ENCODE results near the gene SNAP29.
"Not testable (repeated sequence)": the region's sequence is repeated elsewhere in the genome, so short reads cannot be mapped to it uniquely, and the experiment has no call there.

SNAP29 gene

DNA sequence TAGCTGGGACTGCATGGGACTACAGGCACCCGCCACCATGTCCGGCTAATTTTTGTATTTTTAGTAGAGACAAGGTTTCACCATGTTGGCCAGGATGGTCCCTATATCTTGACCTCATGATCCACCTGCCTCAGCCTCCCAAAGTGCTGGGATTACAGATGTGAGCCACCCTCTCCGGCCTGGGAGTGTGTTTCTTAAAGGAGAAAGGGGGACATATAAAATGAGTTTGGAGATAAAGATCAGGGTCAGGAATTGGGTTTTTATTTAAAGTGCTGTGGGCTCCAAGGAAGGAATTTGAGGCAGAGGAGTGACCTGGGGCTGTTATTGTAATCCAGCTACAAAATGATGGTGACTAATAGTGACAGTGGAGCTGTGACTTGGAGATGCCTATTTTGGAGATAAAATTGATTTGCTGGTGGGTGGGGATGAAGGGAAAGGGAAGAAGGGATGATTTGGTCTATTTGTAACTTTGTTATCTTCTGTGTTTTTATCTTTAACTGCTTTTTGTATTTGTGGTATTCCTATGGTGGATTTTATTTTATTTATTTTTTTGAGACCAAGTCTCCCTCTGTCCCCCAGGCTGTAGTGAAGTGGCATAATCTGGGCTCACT is 63.4 kb downstream of the SNAP29 start:
- no peak overlapping the region for H3K4me3 ChIP-seq (ENCODE audit: low read depth, low read length)
- no peak for TF ChIP-seq CTCF (IDR thresholded peaks at IDR 0.05; ENCODE audit: insufficient read depth, low read depth, low read length, missing control alignments)
- no peak for DNase-seq (ENCODE audit: low read depth)

DNA sequence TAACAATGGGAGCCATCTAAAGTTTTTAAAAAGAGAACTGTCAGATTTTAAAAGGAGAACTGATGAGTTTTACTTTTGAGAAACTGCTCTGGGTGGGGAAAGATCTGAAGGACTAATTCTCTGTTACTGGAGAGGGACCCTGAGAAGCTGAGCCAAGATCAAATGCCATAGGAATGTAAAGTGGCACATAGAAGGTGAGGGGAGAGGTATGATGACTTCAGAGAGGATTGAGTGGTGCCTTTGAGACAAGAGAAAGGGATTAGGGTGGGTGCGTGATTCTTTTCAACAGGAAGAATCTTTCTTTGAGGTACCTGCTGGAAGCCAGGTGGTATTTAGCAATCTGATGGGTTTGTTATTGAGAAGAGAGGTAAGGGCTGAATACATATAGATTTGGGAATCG is 67.4 kb downstream of the SNAP29 start:
- DNase-seq (ENCODE audit: low read depth): no peak
- no peak overlapping the region for H3K4me3 ChIP-seq (ENCODE audit: low read depth, low read length)
- TF ChIP-seq CTCF (IDR thresholded peaks at IDR 0.05; ENCODE audit: insufficient read depth, low read depth, low read length, missing control alignments): no peak

- no peak for DNase-seq (ENCODE audit: low read depth)
- no peak overlapping the region for H3K4me3 ChIP-seq (ENCODE audit: low read depth, low read length)
Measured at GRCh38 chr22:20927940-20928572, 69.2 kb downstream of the SNAP29 start.

GRCh38 chr22:20928573-20928967 is 69.8 kb downstream of the SNAP29 start:
- DNase-seq (ENCODE audit: low read depth): no peak
- H3K4me3 ChIP-seq (ENCODE audit: low read depth, low read length): no peak overlapping the region

More at GRCh38 chr22:20927940-20928572, 69.2 kb downstream of the SNAP29 start:
- no peak for TF ChIP-seq CTCF (IDR thresholded peaks at IDR 0.05; ENCODE audit: insufficient read depth, low read depth, low read length, missing control alignments)

DNA sequence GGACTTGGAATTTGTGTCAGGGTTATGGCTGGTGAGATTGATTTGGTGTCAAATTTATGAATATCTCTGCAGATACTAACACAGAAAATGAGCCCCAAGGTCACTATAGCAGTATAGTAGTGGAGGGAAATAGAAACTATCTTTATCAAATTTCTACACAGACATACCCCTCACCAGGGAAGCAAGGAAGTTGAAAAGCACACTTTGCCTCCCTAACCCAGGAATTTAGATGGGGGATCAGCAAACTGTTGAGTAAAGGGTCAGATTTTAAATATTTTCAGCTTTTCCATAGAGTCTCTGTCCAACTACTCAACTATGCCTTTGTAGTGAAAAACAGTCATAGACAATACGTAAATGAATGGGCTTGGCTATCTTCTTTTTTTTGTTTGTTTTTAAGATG is 71.2 kb downstream of the SNAP29 start:
- DNase-seq (ENCODE audit: low read depth): no peak
- H3K4me3 ChIP-seq (ENCODE audit: low read depth, low read length): no peak overlapping the region
- TF ChIP-seq CTCF (IDR thresholded peaks at IDR 0.05; ENCODE audit: insufficient read depth, low read depth, low read length, missing control alignments): no peak

More at GRCh38 chr22:20928573-20928967, 69.8 kb downstream of the SNAP29 start:
- no peak for TF ChIP-seq CTCF (IDR thresholded peaks at IDR 0.05; ENCODE audit: insufficient read depth, low read depth, low read length, missing control alignments)

DNA sequence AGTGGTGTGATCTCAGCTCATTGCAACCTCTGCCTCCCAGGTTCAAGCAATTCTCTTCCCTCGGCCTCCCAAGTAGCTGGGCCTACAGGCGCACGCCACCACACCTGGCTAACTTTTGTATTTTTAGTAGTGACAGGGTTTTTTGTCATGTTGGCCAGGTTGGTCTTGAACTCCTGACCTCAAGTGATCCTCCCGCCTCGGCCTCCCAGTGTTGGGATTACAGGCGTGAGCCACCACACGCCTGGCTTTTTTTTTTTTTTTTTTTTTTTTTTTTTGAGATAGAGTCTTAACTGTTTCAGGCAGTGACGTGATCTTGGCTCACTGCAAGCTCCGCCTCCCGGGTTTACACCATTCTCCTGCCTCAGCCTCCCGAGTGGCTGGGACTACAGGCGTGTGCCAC is 71.6 kb downstream of the SNAP29 start:
- not testable (repeated sequence) for H3K4me3 ChIP-seq (ENCODE audit: low read depth, low read length); DNase-seq (ENCODE audit: low read depth)

DNA sequence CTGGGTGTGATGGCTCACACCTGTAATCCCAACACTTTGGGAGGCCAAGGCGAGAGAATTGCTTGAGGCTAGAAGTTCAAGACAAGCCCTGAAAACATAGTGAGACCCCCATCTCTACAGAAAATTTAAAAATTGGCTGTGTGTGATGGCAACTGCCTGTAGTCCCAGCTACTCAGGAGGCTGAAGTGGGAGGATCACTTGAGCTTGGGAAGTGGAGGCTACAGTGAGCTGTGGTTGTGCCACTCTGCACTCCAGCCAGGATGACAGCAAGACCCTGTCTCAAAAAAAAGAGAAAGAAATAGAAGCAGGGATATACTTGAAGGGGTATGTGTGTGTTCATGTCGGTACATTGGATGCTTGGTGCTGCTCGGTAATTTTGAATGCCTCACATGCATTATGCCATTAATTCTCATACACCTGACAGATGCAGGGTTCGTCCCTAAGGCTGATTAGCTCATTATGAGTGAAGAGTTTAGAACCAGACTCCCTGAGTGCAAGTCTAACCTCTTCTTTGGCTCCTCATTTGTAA is 72.4 kb downstream of the SNAP29 start:
- no peak overlapping the region for H3K4me3 ChIP-seq (ENCODE audit: low read depth, low read length)
- TF ChIP-seq CTCF (IDR thresholded peaks at IDR 0.05; ENCODE audit: insufficient read depth, low read depth, low read length, missing control alignments): no peak
- no peak for DNase-seq (ENCODE audit: low read depth)
